GM18907 (cell line): ENCODE measurements around the gene SLC39A7.
A peak's percentile ranks its signal among the peaks of the same experiment; 100 is the strongest.

ENCODE experiments used
- ATAC-seq: cut with Tn5 transposase; IDR thresholded peaks from one replicate; pipeline ENCODE4 v1.9.1; 2021; ENCODE audit warnings: mild to moderate bottlenecking, moderate library complexity; ENCODE audit not compliant: unreplicated experiment

SLC39A7 gene

DNA sequence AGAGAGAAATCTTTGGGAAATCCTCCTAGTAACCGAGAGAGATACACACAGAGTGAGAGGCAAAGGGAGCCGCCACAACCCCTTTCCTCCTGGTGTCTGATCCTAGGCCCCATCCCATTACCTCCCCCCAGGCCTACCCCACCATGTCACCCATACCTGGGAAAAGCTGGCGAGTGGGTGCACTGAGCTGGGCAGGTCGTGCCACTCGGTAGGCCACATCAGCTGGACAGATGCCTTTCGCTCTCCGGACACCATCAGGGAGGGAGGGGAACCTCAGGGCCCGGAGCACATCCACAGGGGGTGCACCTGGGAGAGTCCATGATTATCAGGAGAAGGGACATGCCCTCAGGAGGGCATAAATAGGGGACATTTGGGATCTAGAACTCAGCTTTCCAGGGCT, 11.5 kb upstream of the SLC39A7 start:
- ATAC-seq = no peak

DNA sequence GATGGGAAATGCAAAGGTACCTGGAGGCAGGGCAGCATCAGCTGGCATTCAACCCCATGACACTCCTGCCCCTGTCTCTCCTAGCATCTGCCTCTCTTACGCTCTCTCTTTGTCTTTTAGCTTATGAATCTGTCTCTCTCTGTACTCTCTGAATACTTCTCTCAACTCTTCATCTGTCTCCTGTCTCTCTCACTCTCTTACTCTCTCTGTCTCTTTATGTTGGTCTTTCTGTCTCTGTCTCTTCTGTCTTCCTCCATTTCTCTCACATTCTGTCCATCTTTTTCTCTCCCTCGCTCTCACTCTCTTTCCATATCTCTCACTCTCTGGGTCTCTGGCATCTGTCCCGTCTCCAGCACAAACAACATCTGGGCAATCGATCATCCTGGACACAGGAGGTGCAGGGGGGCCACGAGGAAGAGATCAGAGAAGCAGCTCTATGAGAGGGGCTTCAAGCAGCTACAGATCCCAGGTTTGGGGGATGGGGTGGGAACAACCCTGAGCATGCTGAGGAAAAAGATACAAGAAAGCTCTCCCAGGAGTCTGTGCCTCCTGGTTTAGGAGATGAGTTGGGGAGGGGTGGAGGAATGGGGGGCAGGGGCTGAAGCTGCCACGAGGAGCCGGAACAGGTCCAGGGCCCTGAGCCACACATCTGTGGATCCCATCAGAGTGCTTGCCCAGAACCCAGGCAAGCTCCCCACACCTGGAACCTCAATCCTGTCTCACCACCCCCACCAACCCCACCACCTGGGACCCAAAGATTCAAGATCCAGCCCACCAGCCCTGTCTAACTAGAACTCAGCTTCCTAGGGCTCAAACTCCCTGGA, 10.8 kb upstream of the SLC39A7 start:
- ATAC-seq = no peak

- no peak for ATAC-seq
These were observed 10.1 kb upstream of the SLC39A7 start for GRCh38 chr6:33190504-33191107.

GRCh38 chr6:33191383-33192104, 9.1 kb upstream of the SLC39A7 start:
- ATAC-seq = no peak

DNA sequence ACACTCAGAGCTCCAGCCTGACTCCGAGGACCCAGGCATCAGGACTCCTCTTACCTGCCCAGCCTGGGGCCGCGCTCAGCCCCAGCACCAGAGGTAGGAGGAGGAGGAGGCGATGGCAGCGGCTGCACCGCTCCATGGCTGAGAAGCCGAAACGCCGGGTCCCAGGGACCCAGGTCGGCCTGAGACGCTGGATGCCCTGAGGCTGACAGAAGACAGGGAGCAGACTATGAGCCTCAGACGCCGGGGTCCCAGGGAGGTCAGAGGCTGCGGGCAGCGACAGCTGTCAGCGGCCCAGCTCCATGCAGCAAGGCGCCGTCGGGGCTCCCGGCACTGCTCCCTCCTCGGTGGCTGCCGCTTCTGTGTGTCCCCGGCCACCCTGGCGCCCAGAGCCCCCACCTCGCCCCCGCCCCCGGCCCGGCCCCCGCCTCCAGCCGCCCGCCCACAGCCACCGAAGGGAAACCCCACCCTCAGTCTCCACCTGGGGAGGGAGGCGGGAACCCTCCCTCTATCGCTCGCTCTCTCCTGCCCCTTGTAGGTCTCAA, 8.5 kb upstream of the SLC39A7 start, which contains the start of gene COL11A2:
Gene COL11A2, minus strand, starts transcription at position 363 of the 542 bp plus-strand sequence. Its CDS starts 227 bp downstream, at position 136.
- no peak for ATAC-seq

DNA sequence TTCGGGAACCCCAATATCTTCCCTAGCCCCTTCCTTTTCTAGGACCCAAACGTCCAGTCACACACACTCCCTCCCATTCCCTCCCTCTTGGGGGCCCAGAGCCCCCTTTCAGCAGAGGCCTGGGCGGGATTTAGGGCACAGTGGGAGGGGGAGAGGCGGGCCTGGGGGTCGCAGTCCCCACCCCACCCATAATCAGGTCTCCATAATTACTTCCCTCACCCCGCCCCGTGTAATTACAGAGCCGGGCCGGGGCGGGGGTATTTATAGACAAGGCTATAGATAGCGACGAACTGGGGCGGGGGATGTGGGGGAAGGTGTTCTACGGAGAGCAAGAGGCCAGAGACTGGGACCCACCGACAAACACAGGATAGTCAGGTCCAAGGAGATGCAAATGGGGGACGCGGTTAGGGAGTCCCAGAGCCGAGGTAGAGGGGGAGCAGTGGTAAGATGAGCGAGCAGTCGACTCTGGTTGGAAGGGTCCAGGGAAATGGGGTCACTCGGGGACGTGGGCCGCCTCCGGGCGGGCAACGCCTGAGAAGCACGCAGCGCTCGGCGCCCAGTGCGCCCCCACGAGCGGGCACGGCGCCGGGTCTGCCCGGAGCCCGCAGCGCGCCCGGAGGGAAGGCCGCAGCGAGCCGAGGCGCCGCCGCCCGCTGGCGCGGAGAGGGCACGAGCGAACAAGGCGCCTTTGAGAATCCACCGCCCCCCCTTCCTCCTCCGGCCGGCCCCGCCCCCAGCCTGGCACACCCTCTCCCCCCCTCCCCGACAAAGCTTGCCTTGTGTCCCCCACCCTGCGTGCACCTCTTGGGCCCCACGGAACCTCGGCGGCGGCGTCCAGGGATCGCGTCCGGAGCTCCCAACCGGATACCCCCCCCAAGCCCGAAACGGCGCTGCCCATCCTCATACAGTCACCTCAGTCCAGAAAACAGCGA, 7.7 kb upstream of the SLC39A7 start:
- no peak for ATAC-seq

DNA sequence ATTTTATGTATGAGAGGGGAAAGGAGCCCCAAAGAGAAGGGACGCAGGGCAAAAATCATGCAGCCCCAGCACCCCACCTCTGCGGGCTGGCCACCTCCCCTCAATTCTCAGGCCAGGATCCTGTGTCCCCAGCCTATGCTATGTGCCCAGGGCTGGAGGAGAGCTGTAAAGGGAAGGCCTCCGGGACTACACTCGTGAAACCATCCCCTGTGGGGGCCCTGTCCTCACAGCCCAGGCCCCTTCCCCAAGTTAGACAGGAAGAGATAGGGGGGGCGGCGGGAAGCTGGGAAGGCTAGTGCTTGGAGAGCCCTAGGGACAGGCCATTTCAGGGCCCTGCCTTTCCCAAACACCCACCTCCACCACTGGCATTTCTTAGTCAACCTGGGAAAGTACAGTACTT, 7.0 kb upstream of the SLC39A7 start:
- no peak for ATAC-seq

DNA sequence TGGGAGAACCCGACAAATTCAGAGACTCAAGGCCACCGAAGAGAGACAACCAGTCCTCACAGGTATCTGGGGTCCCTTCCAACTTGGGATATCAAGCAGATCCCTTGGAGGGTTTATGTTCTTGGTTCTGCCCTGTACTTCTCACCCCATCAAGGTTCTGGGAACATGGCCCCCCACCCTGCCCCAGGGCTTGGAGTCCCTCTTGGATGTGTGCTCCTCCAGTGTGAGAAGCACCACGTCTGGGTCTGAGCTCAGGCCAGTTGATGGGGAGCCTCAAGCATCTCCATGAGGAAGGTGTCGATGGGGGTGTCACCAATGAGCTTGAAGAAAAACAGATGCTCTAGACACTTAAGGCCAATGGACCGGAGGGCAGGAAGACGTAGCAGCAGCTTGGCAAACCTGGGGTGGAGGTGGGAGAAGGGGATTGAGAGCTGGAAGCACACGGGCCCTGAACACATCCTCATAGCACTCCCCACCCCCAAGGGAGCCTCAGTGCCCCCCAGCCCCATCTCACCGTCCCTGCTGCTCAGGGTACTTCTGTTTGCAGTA, 6.2 kb upstream of the SLC39A7 start:
- ATAC-seq = no peak

- no peak for ATAC-seq
These were observed 5.1 kb upstream of the SLC39A7 start for GRCh38 chr6:33195304-33196165.

GRCh38 chr6:33197431-33198048, 3.1 kb upstream of the SLC39A7 start:
- no peak for ATAC-seq

- no peak for ATAC-seq
These were observed 2.4 kb upstream of the SLC39A7 start for GRCh38 chr6:33198159-33198852.

DNA sequence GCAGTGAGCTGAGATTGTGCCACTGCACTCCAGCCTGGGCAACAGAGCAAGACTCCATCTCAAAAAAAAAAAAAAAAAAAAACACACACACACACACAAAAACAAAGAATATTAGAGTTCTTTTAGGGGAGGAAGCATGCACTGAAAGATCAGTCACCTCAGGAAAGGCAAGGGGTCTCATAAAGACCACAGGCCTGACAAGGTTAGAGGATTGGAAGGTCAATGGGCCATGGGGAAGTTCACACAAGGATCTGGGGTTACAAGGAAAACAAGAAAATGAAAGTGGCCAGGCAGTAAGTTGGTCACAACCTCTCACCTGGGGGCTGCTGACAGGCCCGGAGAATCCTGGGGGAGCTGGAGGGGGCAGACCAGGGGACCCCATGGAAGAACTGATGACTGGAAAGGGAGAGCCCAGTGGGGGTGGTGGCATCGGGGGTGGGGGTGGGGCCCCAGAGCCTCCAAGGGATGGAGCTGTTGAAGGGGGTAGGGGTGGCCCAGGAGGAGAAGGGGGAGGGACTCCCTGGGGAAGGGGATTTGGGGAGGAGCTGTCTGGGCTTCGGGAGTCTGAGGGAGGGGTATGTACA, 1.7 kb upstream of the SLC39A7 start:
- ATAC-seq = no peak

GRCh38 chr6:33199687-33200218, 914 bp upstream of the SLC39A7 start:
- ATAC-seq = peak; percentile 25

GRCh38 chr6:33201147-33201545, 479 bp downstream of the SLC39A7 start:
- no peak for ATAC-seq

GRCh38 chr6:33201935-33202334, 1.3 kb downstream of the SLC39A7 start:
- ATAC-seq = no peak

DNA sequence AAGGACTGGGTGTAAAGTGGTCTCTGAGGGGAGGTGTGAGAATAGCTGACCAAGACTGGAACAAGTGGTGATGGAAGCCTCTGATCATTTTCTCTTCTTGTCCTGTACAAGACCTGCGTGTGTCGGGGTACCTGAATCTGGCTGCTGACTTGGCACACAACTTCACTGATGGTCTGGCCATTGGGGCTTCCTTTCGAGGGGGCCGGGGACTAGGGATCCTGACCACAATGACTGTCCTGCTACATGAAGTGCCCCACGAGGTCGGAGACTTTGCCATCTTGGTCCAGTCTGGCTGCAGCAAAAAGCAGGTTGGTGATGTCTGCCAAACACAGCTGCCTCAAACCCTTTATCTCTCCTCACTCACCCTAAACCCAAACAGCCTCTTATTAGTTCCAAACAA, 2.1 kb downstream of the SLC39A7 start:
- ATAC-seq = no peak

DNA sequence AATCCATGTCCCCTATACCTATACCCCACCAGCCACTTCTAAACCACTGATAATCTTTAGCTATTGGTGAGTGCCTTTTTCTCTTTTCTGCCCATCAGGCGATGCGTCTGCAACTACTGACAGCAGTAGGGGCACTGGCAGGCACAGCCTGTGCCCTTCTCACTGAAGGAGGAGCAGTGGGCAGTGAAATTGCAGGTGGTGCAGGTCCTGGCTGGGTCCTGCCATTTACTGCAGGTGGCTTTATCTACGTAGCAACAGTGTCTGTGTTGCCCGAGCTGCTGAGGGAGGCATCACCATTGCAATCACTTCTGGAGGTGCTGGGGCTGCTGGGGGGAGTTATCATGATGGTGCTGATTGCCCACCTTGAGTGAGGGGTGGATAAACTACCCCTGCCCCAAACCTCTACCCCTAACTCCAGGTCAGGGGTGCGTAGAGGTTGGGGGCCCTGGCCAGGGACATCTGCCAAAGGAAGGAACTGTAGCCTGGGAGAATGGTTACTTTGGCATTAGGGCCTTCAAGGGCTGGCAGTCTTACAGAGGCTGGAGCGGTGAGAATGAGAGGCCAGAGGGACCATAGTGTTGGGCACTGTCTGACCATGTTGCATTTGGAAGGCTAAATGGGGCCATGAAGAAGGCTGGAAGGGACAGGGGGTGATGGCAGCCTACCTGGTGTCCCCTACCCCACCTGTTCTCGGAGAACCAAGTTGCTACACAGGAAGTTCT, 2.9 kb downstream of the SLC39A7 start:
- no peak for ATAC-seq
